GM23338 (cell line): Measurements from ENCODE around the gene MRGPRF. TPM values are rescaled to one million over a fixed set of nuclear protein-coding genes. Genes with fewer than 3 reads are reported as not detected.

Experiments used
- ATAC-seq: fragments of 200-7000 bp; cut with Tn5 transposase; 3 replicates; pipeline ENCODE4 v1.9.1; 2020
- DNase-seq: peaks from one replicate; pipeline ENCODE4 v3.0.0-alpha.2; 2015; ENCODE audit warnings: low spot score
- H2AFZ ChIP-seq: fragments of 200-600 bp; sonication (generic); 2 replicates; pipeline ENCODE4 v1.8.0; 2016; ENCODE audit warnings: antibody characterized with exemption, mild to moderate bottlenecking, moderate library complexity
- H3F3A ChIP-seq: fragments of 200-600 bp; sonication (generic); replicated peaks from 2 replicates; pipeline ENCODE4 v1.8.0; 2017; ENCODE audit warnings: antibody characterized with exemption, mixed run types, low read depth
- H3K27ac ChIP-seq: fragments of 200-600 bp; sonication (generic); 2 replicates; pipeline ENCODE4 v1.6.1; 2016; ENCODE audit warnings: low read depth
- H3K27me3 ChIP-seq: fragments of 200-600 bp; sonication (generic); 2 replicates; pipeline ENCODE4 v1.8.0; 2016; ENCODE audit warnings: mild to moderate bottlenecking, mixed run types, moderate library complexity; ENCODE audit not compliant: insufficient read depth
- H3K36me3 ChIP-seq: fragments of 200-600 bp; sonication (generic); 2 replicates; pipeline ENCODE4 v1.8.0; 2016; ENCODE audit warnings: mild to moderate bottlenecking; ENCODE audit not compliant: insufficient read depth
- H3K4me1 ChIP-seq: fragments of 200-600 bp; sonication (generic); 2 replicates; pipeline ENCODE4 v1.8.0; 2016; ENCODE audit warnings: mild to moderate bottlenecking, moderate library complexity; ENCODE audit not compliant: insufficient read depth
- H3K4me2 ChIP-seq: fragments of 200-600 bp; sonication (generic); 2 replicates; pipeline ENCODE4 v1.7.1; 2017; ENCODE audit warnings: mixed run types
- H3K4me3 ChIP-seq: fragments of 200-600 bp; sonication (generic); 2 replicates; pipeline ENCODE4 v1.6.1; 2016; ENCODE audit warnings: mixed run types
- H3K79me2 ChIP-seq: fragments of 200-600 bp; sonication (generic); replicated peaks from 2 replicates; pipeline ENCODE4 v1.8.0; 2017; ENCODE audit warnings: mild to moderate bottlenecking; ENCODE audit not compliant: insufficient read depth
- H3K9me2 ChIP-seq: fragments of 200-600 bp; sonication (generic); 2 replicates; pipeline ENCODE4 v1.8.0; 2017; ENCODE audit not compliant: insufficient read depth
- H4K20me1 ChIP-seq: fragments of 200-600 bp; sonication (generic); replicated peaks from 2 replicates; pipeline ENCODE4 v1.8.0; 2017; ENCODE audit warnings: mild to moderate bottlenecking; ENCODE audit not compliant: insufficient read depth
- H3K27ac Mint-ChIP-seq: 2 replicates; pipeline ENCODE4 v1.8.0; 2020; ENCODE audit warnings: inconsistent platforms, mild to moderate bottlenecking, moderate library complexity, mixed read lengths
- H3K27me3 Mint-ChIP-seq: 3 replicates; pipeline ENCODE4 v1.8.0; 2022; ENCODE audit warnings: low read depth, mild to moderate bottlenecking, moderate library complexity, mixed read lengths, inconsistent platforms; ENCODE audit not compliant: insufficient read depth, poor library complexity
- H3K36me3 Mint-ChIP-seq: 3 replicates; pipeline ENCODE4 v1.8.0; 2021; ENCODE audit warnings: low read depth, mild to moderate bottlenecking, inconsistent platforms, moderate library complexity, mixed read lengths
- H3K4me1 Mint-ChIP-seq: 3 replicates; pipeline ENCODE4 v1.8.0; 2020; ENCODE audit warnings: mild to moderate bottlenecking, inconsistent platforms, mixed read lengths
- H3K4me3 Mint-ChIP-seq: 3 replicates; pipeline ENCODE4 v1.8.0; 2021; ENCODE audit warnings: moderate library complexity, mild to moderate bottlenecking, inconsistent platforms, mixed read lengths
- H3K9me3 Mint-ChIP-seq: 3 replicates; pipeline ENCODE4 v1.8.0; 2020; ENCODE audit warnings: moderate library complexity, mild to moderate bottlenecking, inconsistent platforms, mixed read lengths
- CTCF ChIP-seq, 2 experiments: fragments of 200-600 bp in 1 of 2; sonication (generic) in 1 of 2; conservative IDR thresholded peaks; 2 replicates each; pipeline versions ENCODE4 v1.5.1 to v1.6.1; 2016 to 2017; ENCODE audit warnings: antibody characterized with exemption in 2 of 2, low read depth in 2 of 2, mild to moderate bottlenecking in 2 of 2, moderate library complexity in 1 of 2
- ETS1 ChIP-seq: IDR thresholded peaks from 2 replicates; pipeline ENCODE4 v1.6.1; 2016; ENCODE audit warnings: antibody characterized with exemption
- EZH2phosphoT487 ChIP-seq: fragments of 200-600 bp; sonication (generic); IDR thresholded peaks from one replicate; pipeline ENCODE4 v1.8.1; 2018; ENCODE audit warnings: antibody characterized with exemption; ENCODE audit not compliant: unreplicated experiment
- NANOG ChIP-seq: IDR thresholded peaks from 2 replicates; pipeline ENCODE4 v1.6.1; 2016; ENCODE audit warnings: antibody characterized with exemption, borderline replicate concordance
- REST ChIP-seq: IDR thresholded peaks from one replicate; pipeline ENCODE4 v1.6.1; 2018; ENCODE audit warnings: antibody characterized with exemption; ENCODE audit not compliant: unreplicated experiment
- ZNF331 ChIP-seq: fragments of 250-450 bp; sonication (Bioruptor Pico); IDR thresholded peaks from 2 replicates; pipeline ENCODE4 v1.5.0; 2020; ENCODE audit warnings: low read depth, mild to moderate bottlenecking, moderate library complexity
- ZNF462 ChIP-seq: fragments of 250-450 bp; sonication (Bioruptor Pico); IDR thresholded peaks from 2 replicates; pipeline ENCODE4 v1.5.0; 2020; ENCODE audit warnings: mild to moderate bottlenecking, moderate library complexity
- polyA plus RNA-seq: library from polyadenylated mRNA; unstranded; fragments of >200 nt; fragmentation: Nextera tagmentation; extraction: Ambion mirVana; gene quantifications from 2 replicates; pipeline ENCODE4 v1.2.1, GENCODE V29; 2016
- total RNA-seq: library from RNA; depleted of rRNA; stranded (reverse); fragments of >200 nt; shearing (Covaris generic); gene quantifications from 2 replicates; pipeline ENCODE4 v1.2.3, GENCODE V29; 2014

The MRGPRF gene
- total and polyA plus RNA-seq, 2 experiments from 2014 or later, result 3.3 to 9.0 TPM

DNA sequence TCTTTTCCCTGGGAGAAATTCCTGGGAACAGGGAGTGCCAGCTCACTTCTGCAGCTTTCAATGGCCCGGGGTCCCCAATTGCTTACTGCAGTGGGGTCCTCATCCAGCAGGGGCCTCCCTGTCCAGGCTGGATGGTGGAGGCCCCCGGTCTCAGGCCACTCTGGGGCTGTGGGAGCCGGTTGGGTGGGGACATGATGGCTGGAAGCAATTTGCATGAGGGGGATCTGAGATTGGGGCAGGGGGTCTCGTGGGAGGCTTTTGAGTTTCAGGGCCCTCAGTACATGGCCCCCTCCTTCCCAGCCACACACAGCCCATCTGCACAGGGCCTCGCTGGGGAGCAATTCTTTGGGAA lies 57.5 kb downstream of the MRGPRF start:
- H3K4me1 Mint-ChIP-seq, result peaks cover 18% of the 10 kb centered on the region
- Histone ChIP-seq H3K36me3 (no peaks in the 10 kb centered on the region), H2AFZ (peak overlapping the region; percentile 70), H3K79me2 (no peaks in the 10 kb centered on the region), H4K20me1 (no peaks in the 10 kb centered on the region), H3F3A (no peaks in the 10 kb centered on the region), H3K4me3 (no peak overlapping the region; the same call in 1 of the 2 replicates), H3K9me2 (no peaks in the 10 kb centered on the region), H3K4me2 (peak overlapping the region; percentile 43; the same call in 1 of the 2 replicates), H3K4me1 (peaks cover 10% of the 10 kb centered on the region), H3K27ac (no peak overlapping the region), H3K27me3 (no peaks in the 10 kb centered on the region)
- H3K27ac Mint-ChIP-seq, result no peak overlapping the region
- no peaks in the 10 kb centered on the region for H3K36me3 Mint-ChIP-seq
- peak; percentile 49 for ATAC-seq
- H3K27me3 Mint-ChIP-seq, result peaks cover 7% of the 10 kb centered on the region
- no peak for TF ChIP-seq ETS1
- TF ChIP-seq CTCF (conservative IDR thresholded peaks at IDR 0.05; ENCODE audit: low read depth in 2 of 2), result peak; percentile 23 to 39; a peak in 3 of 4 replicates
- TF ChIP-seq EZH2phosphoT487, result no peak
- TF ChIP-seq REST, result no peak
- H3K4me3 Mint-ChIP-seq, result no peak overlapping the region; the same call in 2 of the 3 replicates
- no peak for DNase-seq
- no peaks in the 10 kb centered on the region for H3K9me3 Mint-ChIP-seq

GRCh38 chr11:68954836-68955606 lies 58.0 kb downstream of the MRGPRF start:
- Mint-ChIP-seq H3K27me3 (peaks cover 8% of the 10 kb centered on the region), H3K36me3 (no peaks in the 10 kb centered on the region), H3K4me1 (peaks cover 24% of the 10 kb centered on the region), H3K4me3 (no peak overlapping the region; the same call in 2 of the 3 replicates), H3K9me3 (no peaks in the 10 kb centered on the region), H3K27ac (no peak overlapping the region)
- no peaks in the 10 kb centered on the region for H3K79me2 ChIP-seq
- H3K27me3 ChIP-seq, result no peaks in the 10 kb centered on the region
- peaks cover 13% of the 10 kb centered on the region for H3K4me1 ChIP-seq
- H3K27ac ChIP-seq, result no peak overlapping the region
- H3K9me2 ChIP-seq, result no peaks in the 10 kb centered on the region
- H3K4me3 ChIP-seq, result no peak overlapping the region; the same call in 1 of the 2 replicates
- ATAC-seq (peak; percentile 28), DNase-seq (peak; percentile 47)
- no peaks in the 10 kb centered on the region for H3F3A ChIP-seq
- peak overlapping the region; percentile 70 for H2AFZ ChIP-seq
- H4K20me1 ChIP-seq, result no peaks in the 10 kb centered on the region
- peak overlapping the region; percentile 43; the same call in 1 of the 2 replicates for H3K4me2 ChIP-seq
- no peaks in the 10 kb centered on the region for H3K36me3 ChIP-seq
- TF ChIP-seq ZNF331 (CRISPR knock-in tag) (no peak), NANOG (no peak), EZH2phosphoT487 (no peak), ZNF462 (CRISPR knock-in tag) (no peak)
